Measurements from ENCODE around the gene SFT2D1.
"Not testable (repeated sequence)": the region's sequence is repeated elsewhere in the genome, so short reads cannot be mapped to it uniquely, and the experiment has no call there.

SFT2D1 gene

DNA sequence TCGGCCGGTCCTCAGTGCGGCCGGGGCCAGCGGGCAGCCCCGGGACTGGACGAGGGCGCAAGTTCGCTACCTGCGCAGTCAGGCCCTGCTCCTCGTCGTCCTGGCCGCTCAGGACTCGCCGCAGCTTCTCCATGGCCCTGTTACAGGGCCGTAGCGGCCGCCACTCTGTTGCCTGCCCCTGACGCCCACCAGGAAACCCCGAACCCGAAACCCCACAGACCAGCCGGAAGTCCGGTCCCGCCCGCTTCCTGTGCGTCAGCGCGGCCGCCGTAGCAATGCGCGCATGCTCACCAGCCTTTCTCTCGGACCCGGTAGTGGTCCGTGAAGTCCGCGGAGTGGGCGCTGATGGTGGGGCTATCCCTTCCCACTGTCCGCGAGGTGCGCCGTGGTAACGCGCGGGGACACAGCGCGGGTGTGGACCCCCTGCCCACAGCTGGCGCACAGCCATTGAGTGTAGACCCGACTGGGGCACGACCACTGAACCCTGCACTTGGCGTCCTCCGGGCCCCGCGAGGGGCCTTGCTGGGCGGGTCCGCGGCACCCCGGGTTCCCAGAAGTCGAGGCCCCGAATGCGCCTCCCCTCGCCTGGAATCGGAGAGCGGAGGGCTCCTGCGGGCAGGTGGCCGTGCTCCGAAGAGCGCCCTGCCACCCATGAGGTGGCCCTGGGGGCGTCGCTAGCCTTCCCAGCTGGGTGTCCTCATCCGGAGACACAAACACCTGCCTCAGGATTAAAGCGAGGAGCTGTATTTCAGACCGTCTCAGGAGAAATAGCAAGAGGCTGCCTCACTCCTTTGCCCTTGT, at the start of gene SFT2D1:
TSS of gene SFT2D1 (minus strand) at position 197 of the 801 bp plus-strand sequence. CDS start at position 133, 64 bp downstream.
- peak; percentile 47 to 52 for DNase-seq (ENCODE audit: low read depth in 2 of 2)

DNA sequence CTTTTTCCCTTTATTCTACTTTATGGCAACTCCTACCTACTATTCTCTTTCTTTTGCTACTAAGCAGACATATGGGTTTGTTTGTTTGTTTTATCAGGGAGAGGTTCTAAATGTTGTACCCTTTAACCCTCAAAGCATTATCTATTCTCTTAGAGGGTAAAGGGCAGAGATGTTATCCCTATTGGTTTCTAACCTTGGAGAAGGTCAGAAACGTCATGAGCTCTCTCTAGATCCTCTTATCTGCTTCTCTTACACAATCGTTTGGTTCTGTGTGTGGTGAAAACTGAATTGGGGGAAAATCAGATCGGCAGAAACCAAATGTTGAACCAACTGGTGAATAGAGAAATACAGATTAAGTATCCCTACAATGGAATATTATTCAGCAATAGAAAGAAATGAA, 46.8 kb upstream of the SFT2D1 start:
- no peak for DNase-seq (ENCODE audit: low read depth in 2 of 2)

DNA sequence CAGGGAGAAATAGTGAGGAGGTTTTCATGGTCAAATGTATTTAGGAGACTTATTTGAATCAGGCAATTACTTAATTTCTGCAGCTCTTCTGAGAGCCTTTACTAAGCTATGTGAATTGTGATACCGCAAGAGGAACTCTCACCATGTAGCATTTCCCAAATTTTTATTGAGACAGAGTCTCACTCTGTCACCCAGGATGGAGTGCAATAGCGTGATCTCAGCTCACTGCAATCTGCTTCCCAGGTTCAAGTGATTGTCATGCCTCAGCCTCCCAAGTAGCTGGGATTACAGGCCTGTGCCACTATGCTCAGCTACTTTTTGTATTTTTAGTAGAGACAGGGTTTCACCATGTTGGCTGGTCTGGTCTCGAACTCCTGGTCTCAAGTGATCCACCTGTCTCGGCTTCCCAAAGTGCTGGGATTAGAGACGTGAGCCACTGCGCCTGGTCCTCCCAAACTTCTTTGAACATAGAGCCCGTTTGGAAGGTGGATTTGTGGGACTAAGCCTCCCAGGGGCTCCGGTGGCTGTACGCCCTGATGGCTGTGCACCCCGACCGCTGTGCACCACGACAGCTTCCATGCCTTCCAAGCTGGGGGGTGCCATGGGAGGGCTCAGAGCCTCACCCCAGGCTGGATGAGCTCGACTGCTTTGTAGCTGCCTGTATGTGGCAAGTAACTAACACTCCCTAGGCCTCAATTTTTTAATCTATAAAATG, 46.1 kb upstream of the SFT2D1 start:
- no peak for DNase-seq (ENCODE audit: low read depth in 2 of 2)

DNA sequence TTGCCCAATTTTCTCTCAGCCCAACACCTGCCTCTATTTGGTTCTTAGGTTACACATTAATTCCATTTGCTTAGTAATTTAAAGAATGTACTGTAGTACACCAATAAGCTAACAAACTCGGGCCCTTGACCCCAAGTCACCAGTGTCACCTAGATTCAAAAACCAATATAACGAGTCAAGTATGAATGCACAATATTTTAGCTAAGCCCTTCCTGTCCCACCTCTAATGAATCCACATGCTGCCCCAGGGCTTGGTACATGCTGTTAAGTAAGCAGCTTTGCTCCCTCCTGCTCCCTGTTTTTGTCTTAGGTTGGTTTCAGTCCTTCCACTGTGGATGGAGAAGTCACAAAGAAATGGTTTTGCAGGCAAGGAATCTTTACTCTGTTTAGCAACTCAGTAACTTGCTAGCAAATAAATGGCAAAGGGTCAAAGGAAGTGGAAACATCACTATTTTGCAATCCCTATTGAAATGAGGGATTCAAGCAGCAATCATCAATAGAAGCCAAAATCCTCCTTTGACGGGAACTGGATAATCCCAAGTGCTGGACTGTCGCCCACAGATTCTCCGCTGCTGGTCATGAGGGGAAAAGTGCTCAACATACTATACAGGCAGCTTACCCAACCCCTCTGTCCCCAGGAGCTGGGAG, 45.4 kb upstream of the SFT2D1 start:
- DNase-seq (ENCODE audit: low read depth in 2 of 2), result no peak

- not testable (repeated sequence) for DNase-seq (ENCODE audit: low read depth in 2 of 2)
Measured at GRCh38 chr6:166387098-166387497, 44.8 kb upstream of the SFT2D1 start.

DNA sequence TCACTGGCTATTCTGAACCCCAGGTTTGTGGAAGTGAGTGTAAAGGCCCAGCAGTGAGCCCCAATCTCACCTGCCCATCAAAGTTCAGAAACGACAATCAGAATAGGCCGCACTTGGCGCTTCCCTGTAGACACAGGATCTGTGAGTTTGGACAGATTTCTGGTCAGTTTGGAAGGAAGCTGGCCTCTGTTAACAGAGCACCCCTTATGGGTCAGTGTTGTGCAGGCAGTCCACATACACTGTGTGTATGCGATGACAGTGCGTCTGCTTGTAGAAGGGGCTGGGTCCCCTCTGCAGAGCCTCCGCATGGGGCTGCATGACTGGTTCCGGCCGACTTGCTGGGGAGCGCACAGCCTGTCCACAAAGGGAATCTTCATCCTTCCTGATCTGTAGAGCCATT, 43.8 kb upstream of the SFT2D1 start:
- DNase-seq (ENCODE audit: low read depth in 2 of 2), result no peak

DNA sequence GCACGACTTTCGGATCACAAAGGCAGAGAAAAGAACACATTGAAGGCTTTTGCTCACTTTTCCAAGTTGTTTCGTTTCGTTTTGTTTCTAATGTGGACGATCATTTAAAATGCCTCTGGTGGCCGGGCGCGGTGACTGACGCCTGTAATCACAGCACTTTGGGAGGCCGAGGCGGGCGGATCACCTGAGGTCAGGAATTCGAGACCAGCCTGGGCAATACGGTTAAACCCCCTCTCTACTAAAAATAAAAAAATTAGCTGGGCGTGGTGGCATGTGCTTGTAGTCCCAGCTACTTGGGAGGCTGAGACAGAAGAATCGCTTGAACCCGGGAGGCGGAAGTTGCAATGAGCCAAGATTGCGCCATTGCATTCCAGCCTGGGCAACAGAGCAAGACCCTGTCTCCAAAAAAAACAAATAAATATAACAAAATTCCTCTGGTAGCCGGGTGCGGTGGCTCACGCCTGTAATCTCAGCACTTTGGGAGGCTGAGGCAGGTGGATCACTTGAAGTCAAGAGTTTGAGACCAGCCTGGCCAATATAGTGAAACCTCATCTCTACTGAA, 41.5 kb upstream of the SFT2D1 start:
- DNase-seq (ENCODE audit: low read depth in 2 of 2), result not testable (repeated sequence)

DNA sequence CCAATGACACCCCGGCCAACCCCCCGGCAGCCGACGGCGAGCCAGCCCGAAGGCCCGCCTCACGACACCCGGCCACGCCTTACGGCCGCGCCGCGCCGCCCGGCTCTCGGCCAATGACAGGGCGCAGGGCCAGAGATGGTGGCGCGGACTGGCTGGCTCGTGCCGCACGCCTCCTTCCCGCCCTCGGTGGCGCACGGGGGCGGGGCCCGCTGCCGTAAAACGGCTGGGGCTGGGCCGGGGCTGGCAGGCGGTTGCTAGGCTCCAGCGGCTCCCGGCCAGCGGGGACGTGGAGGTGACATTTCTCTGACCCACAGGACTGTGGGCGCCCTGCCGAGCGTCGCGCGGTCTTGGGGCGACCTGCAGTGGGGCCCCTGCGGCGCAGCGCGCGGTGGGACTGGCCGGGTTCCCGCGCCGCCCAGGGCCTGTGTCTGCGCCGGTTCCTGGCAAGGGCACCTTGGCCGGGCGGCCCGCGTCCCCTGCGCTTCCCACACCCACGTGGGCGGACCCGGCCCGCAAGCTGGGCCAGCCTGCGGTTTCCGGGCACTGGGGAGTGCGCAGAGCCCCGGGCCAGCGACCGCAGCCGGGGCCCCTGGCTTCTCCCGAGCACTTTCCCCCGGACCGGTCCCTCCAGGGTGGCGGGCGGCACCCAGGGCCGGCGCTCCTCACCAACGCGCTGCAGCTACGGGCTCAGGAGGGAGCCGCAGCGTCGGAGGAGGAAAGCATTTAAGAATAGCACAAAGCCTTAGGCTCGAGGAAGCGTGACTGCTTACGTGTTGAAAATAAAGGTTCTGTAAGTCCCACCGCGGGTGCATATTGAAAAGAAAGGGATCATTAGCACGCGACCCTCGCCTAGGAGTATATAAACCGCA, 40.8 kb upstream of the SFT2D1 start, which contains the start of gene MPC1:
TSS of gene MPC1 (minus strand) at position 8 of the 869 bp plus-strand sequence. CDS start 64 bp downstream, outside the sequence.
- peak; percentile 87 to 88 for DNase-seq (ENCODE audit: low read depth in 2 of 2)

DNA sequence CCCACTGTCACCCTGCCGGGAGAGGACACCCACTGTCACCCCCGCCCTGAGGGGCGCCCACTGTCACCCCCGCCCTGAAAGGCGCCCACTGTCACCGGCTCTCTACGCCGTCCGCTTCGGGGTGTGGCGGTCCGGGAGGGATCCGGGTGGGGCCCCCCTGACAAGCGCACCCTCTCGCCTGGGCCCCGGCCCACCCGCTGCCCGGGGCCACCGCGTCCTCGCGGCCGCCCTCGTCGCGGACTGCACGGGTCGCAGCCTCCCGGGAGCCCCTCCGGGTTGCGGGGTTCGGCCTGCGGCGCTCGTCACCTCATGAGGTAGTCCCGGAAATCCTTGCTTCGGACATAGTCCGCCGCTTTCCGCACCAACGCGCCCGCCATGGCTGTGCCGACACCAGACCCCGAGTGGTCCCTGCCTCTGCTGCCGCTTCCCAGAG, 40.2 kb upstream of the SFT2D1 start:
- DNase-seq (ENCODE audit: low read depth in 2 of 2), result no peak

- DNase-seq (ENCODE audit: low read depth in 2 of 2), result no peak
Measured at GRCh38 chr6:166381733-166382499, 39.6 kb upstream of the SFT2D1 start.

GRCh38 chr6:166381381-166381732, 39.0 kb upstream of the SFT2D1 start:
- DNase-seq (ENCODE audit: low read depth in 2 of 2), result no peak

DNA sequence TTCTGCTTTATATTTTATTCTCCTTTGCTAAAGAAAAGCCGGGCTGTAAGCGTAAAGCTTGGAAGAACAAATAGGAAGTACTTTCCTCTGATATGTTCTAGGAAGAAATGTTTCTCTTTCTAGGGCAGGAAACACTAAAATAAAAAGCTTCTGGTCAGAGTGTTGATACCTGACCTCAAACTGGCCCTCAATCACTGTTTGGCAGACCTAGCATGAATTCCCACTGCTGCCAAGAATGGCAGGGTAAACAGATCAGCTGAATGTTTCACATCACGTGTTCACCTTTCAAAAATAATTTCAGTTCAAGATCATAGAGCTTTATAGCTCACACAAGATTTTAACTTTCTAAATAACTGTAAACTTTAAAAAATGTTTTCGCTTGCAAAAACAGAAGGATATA, 37.5 kb upstream of the SFT2D1 start:
- DNase-seq (ENCODE audit: low read depth in 2 of 2), result no peak

- DNase-seq (ENCODE audit: low read depth in 2 of 2), result no peak
Measured at GRCh38 chr6:166379103-166379586, 36.8 kb upstream of the SFT2D1 start.

DNA sequence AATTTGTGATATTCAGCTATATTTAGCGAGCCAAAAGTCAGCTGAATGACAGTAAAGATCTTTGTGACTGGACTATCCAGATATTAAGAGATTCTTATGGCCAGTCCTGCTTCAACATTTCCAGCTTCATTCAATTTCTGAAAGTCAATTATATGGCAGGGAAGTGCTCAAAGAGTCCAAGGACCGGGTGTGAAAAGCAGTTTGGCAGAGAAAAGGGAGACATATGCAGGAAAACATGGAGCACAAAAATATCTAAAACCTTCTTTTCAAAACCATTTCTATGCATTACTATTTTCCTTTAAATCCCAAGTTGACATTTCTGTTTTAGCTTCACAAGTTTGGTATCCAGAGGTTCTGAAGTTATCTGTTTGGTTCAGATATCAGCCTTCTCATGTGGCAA, 35.4 kb upstream of the SFT2D1 start:
- no peak for DNase-seq (ENCODE audit: low read depth in 2 of 2)

GRCh38 chr6:166375013-166375412, 32.7 kb upstream of the SFT2D1 start:
- no peak for DNase-seq (ENCODE audit: low read depth in 2 of 2)

DNA sequence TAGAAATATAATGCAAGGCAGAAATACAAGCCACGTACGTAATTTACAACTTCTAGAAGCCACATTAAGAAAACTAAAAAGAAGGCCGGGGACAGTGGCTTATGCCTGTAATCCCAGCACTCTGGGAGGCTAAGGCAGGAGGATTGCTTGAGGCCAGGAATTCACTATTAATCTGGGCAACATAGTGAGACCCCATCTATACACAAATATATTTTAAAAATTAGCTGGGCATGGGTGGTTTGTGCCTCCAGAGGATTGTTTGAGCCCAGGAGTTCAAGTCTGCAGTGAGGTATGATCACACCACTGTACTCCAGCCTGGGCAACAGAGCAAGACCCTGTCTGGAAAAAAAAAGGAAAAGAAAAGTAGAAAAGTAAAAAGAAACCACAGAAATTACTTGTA, 28.1 kb upstream of the SFT2D1 start:
- DNase-seq (ENCODE audit: low read depth in 2 of 2), result no peak

GRCh38 chr6:166369782-166370181, 27.4 kb upstream of the SFT2D1 start:
- no peak for DNase-seq (ENCODE audit: low read depth in 2 of 2)

GRCh38 chr6:166366921-166367320, 24.6 kb upstream of the SFT2D1 start:
- DNase-seq (ENCODE audit: low read depth in 2 of 2), result no peak

DNA sequence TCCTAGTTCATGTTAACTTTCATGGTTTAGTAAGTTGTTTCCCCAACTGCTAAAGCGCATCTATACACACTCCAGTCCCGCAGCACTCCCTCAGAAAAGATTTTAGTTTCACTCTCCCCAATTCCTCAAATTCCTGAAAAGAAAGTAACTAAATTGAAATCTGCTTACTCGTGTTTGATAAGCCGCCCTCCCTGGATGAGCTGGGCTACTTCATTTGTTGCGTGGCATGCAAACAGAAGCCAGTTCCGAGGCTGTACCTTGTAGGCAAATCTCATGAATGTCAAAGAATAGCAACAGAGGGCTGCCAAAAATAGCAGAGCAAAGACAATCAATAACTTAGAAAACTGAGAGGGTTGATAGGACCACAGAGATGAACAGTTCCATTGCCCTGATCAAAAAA, 23.5 kb upstream of the SFT2D1 start:
- DNase-seq (ENCODE audit: low read depth in 2 of 2), result no peak

DNA sequence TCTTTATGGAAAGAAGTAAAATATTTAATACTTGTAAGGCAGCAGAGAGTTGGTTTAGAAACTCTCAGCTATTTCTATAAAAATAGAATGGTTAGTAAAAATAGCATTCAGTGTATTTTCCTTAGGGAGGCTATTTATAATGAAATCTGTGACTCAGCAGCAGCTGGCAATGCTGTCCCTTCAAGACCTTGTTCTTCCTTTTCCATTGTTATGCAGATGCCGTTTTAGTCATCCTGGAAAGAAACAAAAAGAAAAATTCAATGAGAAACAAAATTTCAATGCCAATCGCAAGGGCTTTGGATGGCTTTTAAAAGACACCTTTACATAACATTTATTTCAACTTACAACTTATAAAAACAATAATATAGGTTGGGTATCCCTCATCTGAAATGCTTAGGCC, 22.9 kb upstream of the SFT2D1 start:
- no peak for DNase-seq (ENCODE audit: low read depth in 2 of 2)
